HuH-7 (cell line): ENCODE measurements around the gene KLHL33.
"Not testable (repeated sequence)": the region's sequence is repeated elsewhere in the genome, so short reads cannot be mapped to it uniquely, and the experiment has no call there.

Experiments used
- DNase-seq: peaks from one replicate; pipeline ENCODE4 v3.0.0; 2011; ENCODE audit warnings: low spot score

Gene KLHL33

GRCh38 chr14:20454516-20455354 is 18.8 kb upstream of the KLHL33 start, which contains the start of the genes APEX1 and OSGEP:
TSS of gene APEX1 (plus strand) at chr14:20455226. CDS start at chr14:20455646, 420 bp downstream.
TSS of gene OSGEP (minus strand) at chr14:20454812. CDS start at chr14:20454683, 129 bp downstream.
- DNase-seq = peak; percentile 98

DNA sequence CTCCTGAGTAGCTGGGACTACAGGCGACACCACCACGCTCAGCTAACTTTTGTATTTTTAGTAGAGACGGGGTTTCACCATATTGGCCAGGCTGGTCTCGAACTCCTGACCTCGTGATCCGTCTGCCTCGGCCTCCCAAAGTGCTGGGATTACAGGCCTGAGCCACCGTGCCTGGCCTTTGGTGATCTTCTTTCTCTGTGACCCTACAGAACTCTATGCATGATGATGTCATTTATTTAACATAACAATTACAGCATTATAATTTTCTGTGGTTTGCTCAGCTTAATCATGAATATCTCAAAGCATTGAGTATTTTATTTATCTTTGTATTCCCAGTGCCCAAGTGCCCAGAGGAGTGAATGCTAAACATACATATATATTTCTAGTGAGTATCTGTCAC is 16.9 kb upstream of the KLHL33 start:
- not testable (repeated sequence) for DNase-seq

- DNase-seq = no peak
These were observed 10.9 kb upstream of the KLHL33 start for GRCh38 chr14:20446889-20447288.

GRCh38 chr14:20443650-20444049 is 7.7 kb upstream of the KLHL33 start:
- not testable (repeated sequence) for DNase-seq

DNA sequence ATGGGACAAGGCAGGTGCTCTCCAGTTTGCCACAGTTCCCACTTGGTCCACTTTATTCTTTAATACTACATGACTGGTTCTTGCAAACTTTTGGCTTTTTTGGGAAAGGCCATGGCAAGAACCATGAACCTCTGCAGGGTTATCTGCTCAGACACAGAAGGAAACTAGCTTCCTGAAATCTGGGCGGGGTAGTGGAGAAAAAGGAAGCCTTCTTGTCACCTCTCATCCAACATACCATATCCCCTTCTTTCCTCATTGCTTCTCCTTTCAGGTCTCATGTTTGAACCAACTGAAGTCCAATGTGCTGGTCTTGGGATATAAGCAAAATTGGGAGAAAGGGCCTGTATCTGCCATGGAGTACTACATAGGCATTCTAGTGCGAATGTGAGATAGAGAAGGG is 5.5 kb upstream of the KLHL33 start:
- DNase-seq = no peak

DNA sequence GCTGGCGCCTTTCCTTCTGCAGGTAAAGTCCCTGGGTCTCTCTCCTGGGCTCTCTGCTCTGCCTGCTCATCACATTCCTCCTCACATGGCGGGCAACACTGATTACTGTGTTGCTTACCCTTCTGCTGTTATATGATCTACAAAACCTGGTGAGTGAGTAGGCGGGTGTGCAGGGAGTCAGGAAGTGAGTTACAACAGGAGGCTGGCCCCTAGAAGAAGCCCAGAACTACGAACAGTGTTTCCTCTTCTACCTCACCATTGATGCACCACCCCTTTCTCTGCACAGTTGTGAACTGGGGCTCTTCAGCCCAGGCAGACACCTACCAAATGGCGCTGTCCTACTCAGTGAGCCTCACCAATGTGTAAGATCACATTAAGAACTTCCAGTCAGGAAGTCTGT is 4.9 kb upstream of the KLHL33 start:
- DNase-seq = no peak

DNA sequence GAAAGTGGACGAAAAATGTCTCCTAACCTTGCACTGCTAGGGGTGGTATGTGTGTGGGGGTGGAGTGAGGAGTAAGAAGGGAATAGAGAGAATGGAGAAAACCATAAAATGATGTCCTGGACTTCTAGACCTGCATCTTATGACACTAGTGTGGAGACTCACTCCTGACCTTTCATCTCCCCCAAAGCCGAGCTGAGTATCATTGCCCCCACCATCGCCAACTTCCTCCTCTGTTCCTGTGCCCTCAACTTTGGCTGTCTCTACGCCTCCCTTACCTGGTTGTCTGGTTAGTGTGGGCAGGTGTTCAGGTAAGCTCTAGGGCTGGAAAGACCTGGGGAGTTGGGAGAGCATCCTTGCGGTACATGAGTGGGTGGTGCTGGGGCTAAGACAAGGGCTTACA is 4.5 kb upstream of the KLHL33 start:
- no peak for DNase-seq

- no peak for DNase-seq
These were observed 2.7 kb upstream of the KLHL33 start for GRCh38 chr14:20438664-20439063.

GRCh38 chr14:20436363-20436755 is 393 bp upstream of the KLHL33 start:
- DNase-seq = no peak

- no peak for DNase-seq
These were observed 1.0 kb downstream of the KLHL33 start for GRCh38 chr14:20434701-20435581.

GRCh38 chr14:20429801-20430669 is 5.9 kb downstream of the KLHL33 start:
- DNase-seq = no peak

GRCh38 chr14:20428802-20429201 is 7.2 kb downstream of the KLHL33 start:
- no peak for DNase-seq

- DNase-seq = no peak
These were observed 8.0 kb downstream of the KLHL33 start for GRCh38 chr14:20428010-20428365.

- peak; percentile 52 for DNase-seq
These were observed 8.5 kb downstream of the KLHL33 start for GRCh38 chr14:20427231-20428009.

DNA sequence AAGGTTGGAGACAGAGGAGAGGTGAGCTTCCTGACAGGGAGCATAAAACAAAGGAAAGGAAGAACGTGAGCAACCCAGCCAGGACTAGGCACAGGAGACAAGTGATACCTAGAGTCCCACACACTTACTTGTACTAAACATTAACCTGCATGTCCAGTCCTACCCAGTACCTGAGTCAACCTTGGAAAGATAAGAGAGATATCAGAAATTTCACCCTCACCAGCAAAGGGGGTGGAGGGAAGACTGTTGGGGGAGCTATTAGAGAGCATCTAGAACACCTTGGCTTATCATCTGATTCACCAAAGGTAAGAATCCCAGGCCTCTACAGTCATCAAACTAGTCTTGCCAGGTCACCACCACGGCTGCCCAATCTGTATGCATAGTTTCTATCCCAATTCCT is 11.1 kb downstream of the KLHL33 start:
- no peak for DNase-seq

DNA sequence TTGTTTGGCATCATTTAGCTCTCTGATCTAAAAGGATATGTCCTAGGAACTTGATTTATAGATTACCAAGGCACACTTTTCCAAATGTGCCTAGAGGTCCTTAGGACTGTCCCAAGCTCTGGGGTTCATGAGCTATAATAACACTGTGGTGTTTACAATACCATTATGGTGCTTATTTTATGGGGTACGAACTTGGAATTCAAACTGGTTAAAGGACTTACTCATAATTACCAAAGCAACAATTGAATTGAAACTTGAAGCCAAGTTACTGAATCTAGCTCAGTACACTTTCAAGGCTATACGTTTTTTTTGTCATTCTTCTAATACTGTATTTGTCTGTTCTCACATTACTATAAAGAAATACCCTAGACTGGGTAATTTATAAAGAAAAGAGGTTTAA is 13.1 kb downstream of the KLHL33 start:
- no peak for DNase-seq

- DNase-seq = no peak
These were observed 14.7 kb downstream of the KLHL33 start for GRCh38 chr14:20421267-20421666.

- no peak for DNase-seq
These were observed 16.5 kb downstream of the KLHL33 start for GRCh38 chr14:20419419-20419818.

DNA sequence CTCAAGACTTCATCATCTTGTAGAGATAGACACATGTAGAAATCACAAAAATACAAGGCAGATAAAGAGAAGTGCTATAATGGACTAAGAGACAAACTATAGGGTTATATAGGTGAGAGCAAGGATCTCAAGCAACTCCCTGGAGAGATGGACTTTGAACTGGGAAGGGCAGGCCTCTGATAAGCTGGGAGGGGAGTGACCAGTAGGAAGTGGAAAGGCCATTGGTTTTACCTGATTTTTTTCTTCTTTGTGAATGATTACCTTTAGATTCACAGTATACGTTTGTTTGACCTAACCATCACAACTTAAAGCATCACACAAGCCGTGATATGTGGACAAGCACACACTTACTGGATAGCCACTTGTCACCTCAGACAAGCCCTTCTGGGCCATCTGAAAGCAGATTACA is 17.5 kb downstream of the KLHL33 start:
- DNase-seq = peak; percentile 76

- DNase-seq = no peak
These were observed 18.4 kb downstream of the KLHL33 start for GRCh38 chr14:20417250-20418186.
